Neuronal stem cell (in vitro differentiated cells): ENCODE measurements around the gene PSAT1.
A peak's percentile ranks its signal among the peaks of the same experiment; 100 is the strongest.

Experiments used
- DNase-seq: peaks from one replicate; pipeline ENCODE4 v3.0.0-alpha.2; 2013; ENCODE audit warnings: low spot score
- H2AFZ ChIP-seq: one replicate; pipeline ENCODE4 v1.6.1; 2013; ENCODE audit warnings: mild to moderate bottlenecking, low read length, inconsistent platforms
- H2AK5ac ChIP-seq: 2 replicates; pipeline ENCODE4 v1.6.1; 2013; ENCODE audit warnings: low read depth, mild to moderate bottlenecking, inconsistent platforms, low read length, moderate library complexity, mixed read lengths
- H2BK120ac ChIP-seq: 2 replicates; pipeline ENCODE4 v1.6.1; 2013; ENCODE audit warnings: low read depth, mild to moderate bottlenecking, inconsistent platforms, low read length, moderate library complexity, mixed read lengths
- H2BK12ac ChIP-seq: one replicate; pipeline ENCODE4 v1.6.1; 2013; ENCODE audit warnings: low read length, inconsistent platforms
- H2BK15ac ChIP-seq: 2 replicates; pipeline ENCODE4 v1.6.1; 2013; ENCODE audit warnings: mild to moderate bottlenecking, low read length, inconsistent platforms, mixed read lengths
- H2BK5ac ChIP-seq: one replicate; pipeline ENCODE4 v1.6.1; 2013; ENCODE audit warnings: inconsistent platforms, mild to moderate bottlenecking, low read length, moderate library complexity
- H3K14ac ChIP-seq: one replicate; pipeline ENCODE4 v1.6.1; 2013; ENCODE audit warnings: low read length, inconsistent platforms
- H3K18ac ChIP-seq: 2 replicates; pipeline ENCODE4 v1.6.1; 2013; ENCODE audit warnings: low read length, inconsistent platforms
- H3K23ac ChIP-seq: 2 replicates; pipeline ENCODE4 v1.6.1; 2013; ENCODE audit warnings: low read depth, mild to moderate bottlenecking, mixed read lengths, low read length, inconsistent platforms; ENCODE audit not compliant: poor library complexity
- H3K27ac ChIP-seq: replicated peaks from 3 replicates; pipeline ENCODE4 v1.5.1; 2013; ENCODE audit warnings: low read length, inconsistent platforms
- H3K27me3 ChIP-seq, 3 experiments: 2 replicates each; pipeline ENCODE4 v1.6.1; 2013; ENCODE audit warnings: low read length in 3 of 3, mild to moderate bottlenecking in 2 of 3, inconsistent platforms in 1 of 3, low read depth in 1 of 3, mixed read lengths in 1 of 3, moderate library complexity in 1 of 3; ENCODE audit not compliant: control insufficient read depth in 3 of 3, insufficient read depth in 3 of 3
- H3K36me3 ChIP-seq, 2 donors: replicated peaks in 1 of 2; 2 replicates each; pipeline ENCODE4 v1.6.1; 2013; ENCODE audit warnings: low read length in 2 of 2; ENCODE audit not compliant: control insufficient read depth in 2 of 2, insufficient read depth in 2 of 2
- H3K4ac ChIP-seq: 2 replicates; pipeline ENCODE4 v1.6.1; 2013; ENCODE audit warnings: inconsistent platforms, mild to moderate bottlenecking, low read length, moderate library complexity
- H3K4me1 ChIP-seq, 2 donors: 1 replicate in 1 of 2; 2 replicates in 1 of 2; pipeline ENCODE4 v1.6.1; 2013; ENCODE audit warnings: low read length in 2 of 2, low read depth in 1 of 2; ENCODE audit not compliant: control insufficient read depth in 2 of 2, insufficient read depth in 1 of 2
- H3K4me2 ChIP-seq: one replicate; pipeline ENCODE4 v1.6.1; 2013; ENCODE audit warnings: mild to moderate bottlenecking, low read length, inconsistent platforms; ENCODE audit not compliant: insufficient read depth, poor library complexity, severe bottlenecking
- H3K4me3 ChIP-seq, 2 donors: 2 replicates each; pipeline ENCODE4 v1.5.1; 2013; ENCODE audit warnings: low read length in 2 of 2, mild to moderate bottlenecking in 2 of 2, inconsistent platforms in 1 of 2, moderate library complexity in 1 of 2
- H3K79me1 ChIP-seq: one replicate; pipeline ENCODE4 v1.6.1; 2013; ENCODE audit warnings: low read depth, mild to moderate bottlenecking, inconsistent platforms, low read length, moderate library complexity
- H3K9ac ChIP-seq: one replicate; pipeline ENCODE4 v1.6.1; 2013; ENCODE audit warnings: mild to moderate bottlenecking, low read depth, low read length, inconsistent platforms; ENCODE audit not compliant: poor library complexity
- H3K9me3 ChIP-seq, 2 donors: replicated peaks in 1 of 2; 2 replicates each; pipeline versions ENCODE3 to v1.6.1; 2013; ENCODE audit warnings: low read length in 2 of 2, mild to moderate bottlenecking in 2 of 2, inconsistent platforms in 1 of 2, low read depth in 1 of 2, mixed read lengths in 1 of 2, moderate library complexity in 1 of 2; ENCODE audit not compliant: control insufficient read depth in 2 of 2, insufficient read depth in 1 of 2
- H4K8ac ChIP-seq: one replicate; pipeline ENCODE4 v1.6.1; 2013; ENCODE audit warnings: low read depth, mild to moderate bottlenecking, inconsistent platforms, low read length, moderate library complexity
- H4K91ac ChIP-seq: one replicate; pipeline ENCODE4 v1.6.1; 2013; ENCODE audit warnings: low read length, low read depth, mild to moderate bottlenecking, inconsistent platforms; ENCODE audit not compliant: poor library complexity
- WGBS, 2 donors: extraction: QIAGEN DNeasy Blood & Tissue Kit; methylation state at CpG; one replicate each; pipeline ENCODE4 v1.1.7; 2013; ENCODE audit warnings: missing lambda C conversion rate in 2 of 2, mixed read lengths in 1 of 2; ENCODE audit not compliant: insufficient read length in 2 of 2, insufficient replicate concordance in 1 of 2; ENCODE audit errors: extremely low coverage in 2 of 2; 5-methylcytosine and 5-hydroxymethylcytosine counted together

PSAT1 gene

GRCh38 chr9:78295731-78296130 lies 1.2 kb upstream of the PSAT1 start:
- DNase-seq, result no peak
- Histone ChIP-seq H3K4me2 (no peak overlapping the region), H3K27me3 (no peaks in the 10 kb centered on the region), H4K91ac (no peak overlapping the region), H2AFZ (peak overlapping the region; percentile 92), H3K4ac (no peak overlapping the region), H2BK12ac (no peak overlapping the region), H3K9ac (no peak overlapping the region), H2BK15ac (no peak overlapping the region), H3K79me1 (peaks cover 4% of the 10 kb centered on the region), H2BK120ac (no peak overlapping the region), H3K9me3 (no peaks in the 10 kb centered on the region), H3K4me3 (no peak overlapping the region), H2BK5ac (no peak overlapping the region), H3K18ac (no peak overlapping the region), H3K36me3 (peaks cover 2 to 17% of the 10 kb centered on the region in 2 donors), H2AK5ac (no peak overlapping the region), H3K23ac (no peak overlapping the region), H4K8ac (no peak overlapping the region), H3K4me1 (peaks cover 5 to 16% of the 10 kb centered on the region in 2 donors), H3K14ac (no peak overlapping the region), H3K27ac (peak overlapping the region; percentile 91)
- no CpG with 5 or more reads among the region's 6 CpGs for WGBS, 2 donors

GRCh38 chr9:78296201-78296892 lies 578 bp upstream of the PSAT1 start:
- Histone ChIP-seq H3K9ac (peak overlapping the region; percentile 87), H3K4me1 (peaks cover 5 to 16% of the 10 kb centered on the region in 2 donors), H2AFZ (peak overlapping the region; percentile 92), H4K91ac (peak overlapping the region; percentile 98), H2BK15ac (no peak overlapping the region), H3K23ac (peak overlapping the region; percentile 92), H3K4me3 (peak overlapping the region; percentile 75 to 100), H3K18ac (peak overlapping the region; percentile 80), H3K4ac (no peak overlapping the region), H3K79me1 (peaks cover 4% of the 10 kb centered on the region), H3K4me2 (peak overlapping the region; percentile 79), H2AK5ac (no peak overlapping the region), H3K14ac (no peak overlapping the region), H3K27me3 (no peaks in the 10 kb centered on the region), H3K36me3 (peaks cover 4 to 23% of the 10 kb centered on the region in 2 donors), H3K27ac (peak overlapping the region; percentile 91), H4K8ac (no peak overlapping the region), H3K9me3 (no peaks in the 10 kb centered on the region), H2BK12ac (no peak overlapping the region), H2BK120ac (no peak overlapping the region), H2BK5ac (peak overlapping the region; percentile 99)
- peak; percentile 18 for DNase-seq
- WGBS, 2 donors, result no CpG with 5 or more reads among the region's 32 CpGs

GRCh38 chr9:78297672-78297961 lies 692 bp downstream of the PSAT1 start:
- DNase-seq, result no peak
- Histone ChIP-seq H2BK15ac (no peak overlapping the region), H3K18ac (peak overlapping the region; percentile 97), H2BK12ac (no peak overlapping the region), H2AFZ (peak overlapping the region; percentile 98), H4K8ac (no peak overlapping the region), H3K27ac (peak overlapping the region; percentile 76), H4K91ac (no peak overlapping the region), H3K4me2 (peak overlapping the region; percentile 79), H3K36me3 (peaks cover 7 to 36% of the 10 kb centered on the region in 2 donors), H3K4ac (no peak overlapping the region), H3K23ac (no peak overlapping the region), H3K9ac (peak overlapping the region; percentile 96), H2AK5ac (no peak overlapping the region), H2BK5ac (peak overlapping the region; percentile 99), H2BK120ac (no peak overlapping the region), H3K14ac (no peak overlapping the region), H3K4me3 (peak overlapping the region; percentile 83 to 100), H3K27me3 (no peaks in the 10 kb centered on the region), H3K9me3 (no peaks in the 10 kb centered on the region), H3K79me1 (peaks cover 4% of the 10 kb centered on the region), H3K4me1 (peaks cover 5 to 11% of the 10 kb centered on the region in 2 donors)
- WGBS, 2 donors, result no CpG with 5 or more reads among the region's 10 CpGs

- H4K8ac ChIP-seq, result no peak overlapping the region
- H3K4ac ChIP-seq, result no peak overlapping the region
- no peak overlapping the region for H2BK12ac ChIP-seq
- no peak overlapping the region for H2AK5ac ChIP-seq
- H3K9ac ChIP-seq, result no peak overlapping the region
- peak overlapping the region; percentile 79 for H3K4me2 ChIP-seq
- H3K14ac ChIP-seq, result no peak overlapping the region
- H2BK120ac ChIP-seq, result no peak overlapping the region
- no peak for DNase-seq
- H3K27ac ChIP-seq, result no peak overlapping the region
- H3K4me1 ChIP-seq, result peaks cover 5 to 11% of the 10 kb centered on the region in 2 donors
- H3K27me3 ChIP-seq, result no peaks in the 10 kb centered on the region
- no peak overlapping the region for H3K23ac ChIP-seq
- no peak overlapping the region for H4K91ac ChIP-seq
- H2BK15ac ChIP-seq, result no peak overlapping the region
- H3K4me3 ChIP-seq, result peak overlapping the region; percentile 83 to 100
- no CpG with 5 or more reads among the region's 16 CpGs for WGBS, 2 donors
- peaks cover 4% of the 10 kb centered on the region for H3K79me1 ChIP-seq
- H3K36me3 ChIP-seq, result peaks cover 9 to 42% of the 10 kb centered on the region in 2 donors
- no peak overlapping the region for H3K18ac ChIP-seq
- H2BK5ac ChIP-seq, result no peak overlapping the region
- H3K9me3 ChIP-seq, result no peaks in the 10 kb centered on the region
- peak overlapping the region; percentile 98 for H2AFZ ChIP-seq
These were observed 1.3 kb downstream of the PSAT1 start for GRCh38 chr9:78298046-78298765.
